G401 (cell line): ENCODE results near the gene KCTD21. TPM values are rescaled to one million over a fixed set of nuclear protein-coding genes. Genes with fewer than 3 reads are reported as not detected.
A peak's percentile ranks its signal among the peaks of the same experiment; 100 is the strongest.

Experiments
- DNase-seq: peaks from one replicate; pipeline ENCODE4 v3.0.0-alpha.2; 2015; ENCODE audit warnings: low spot score
- in situ Hi-C: cut with HindIII; loops from 2 replicates; pipeline ENCODE4 v1.10.0; 2016; ENCODE audit warnings: low sequenced_read_pairs, mixed read lengths
- total RNA-seq: library from RNA; depleted of rRNA; stranded (reverse); fragments of >200 nt; shearing (Covaris generic); gene quantifications from 2 replicates; pipeline ENCODE4 v1.2.3, GENCODE V29; 2014

KCTD21 gene
- total RNA-seq, 1 experiment from 2014 or later: 3.1 TPM

DNA sequence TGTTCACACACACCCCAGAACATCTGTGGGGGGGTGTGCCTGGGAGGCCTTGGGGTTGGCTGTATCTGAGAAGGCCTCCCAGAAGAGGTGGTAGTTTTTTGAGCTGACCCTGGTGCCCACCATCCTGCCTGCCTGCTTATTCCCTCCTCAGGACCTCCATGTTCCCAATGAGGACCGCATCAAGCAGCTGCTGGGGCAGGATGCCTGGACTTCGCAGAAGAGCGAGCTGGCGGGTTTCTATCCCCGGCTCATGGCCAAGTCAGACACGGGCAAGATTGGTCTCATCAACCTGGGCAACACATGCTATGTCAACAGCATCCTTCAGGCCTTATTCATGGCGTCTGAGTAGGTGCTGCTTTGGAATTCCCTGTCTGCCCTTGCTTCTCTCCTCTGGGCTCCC lies 17.3 kb upstream of the KCTD21 start:
- in situ Hi-C loops: no loop called here
- DNase-seq: no peak

DNA sequence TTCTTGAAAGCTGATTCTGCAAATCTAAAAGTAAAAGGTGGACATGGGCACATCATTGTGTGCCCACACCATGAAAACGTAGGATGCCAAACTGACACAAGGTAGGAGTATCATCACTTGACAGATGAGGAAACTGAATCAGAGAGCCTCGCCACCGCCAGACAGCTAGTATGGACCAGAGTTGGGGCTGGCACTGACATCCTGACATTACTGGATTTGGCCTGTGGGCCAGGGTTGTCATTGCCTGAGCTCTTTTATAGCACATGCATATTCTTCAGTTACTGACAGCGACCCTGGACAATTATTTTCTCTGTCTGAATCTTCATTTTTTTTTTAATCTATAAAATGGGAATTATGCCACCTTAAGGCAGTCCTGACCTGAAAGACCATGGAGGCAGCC lies 16.8 kb upstream of the KCTD21 start:
- in situ Hi-C loops: no loop called here
- DNase-seq: no peak

DNA sequence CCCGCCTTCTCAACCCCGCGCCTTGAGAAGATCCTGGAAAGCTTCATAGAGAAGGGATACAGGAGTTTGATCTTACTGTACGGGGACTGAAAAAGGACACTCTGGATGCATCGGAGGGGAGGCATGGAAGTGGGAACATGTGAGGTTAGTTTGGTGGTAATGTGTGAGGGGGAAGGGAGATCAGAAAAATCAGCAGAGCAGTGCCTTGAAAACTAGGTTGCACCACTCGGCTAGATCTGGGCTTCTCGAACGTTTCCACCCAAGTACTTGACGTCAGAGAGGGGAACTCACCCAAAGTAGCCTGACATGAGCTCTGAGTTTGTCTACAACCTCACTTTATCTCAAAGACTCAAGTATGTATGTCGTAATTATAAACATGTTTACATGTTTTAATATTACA lies 14.8 kb upstream of the KCTD21 start:
- no peak for DNase-seq
- in situ Hi-C loops: no loop called here

DNA sequence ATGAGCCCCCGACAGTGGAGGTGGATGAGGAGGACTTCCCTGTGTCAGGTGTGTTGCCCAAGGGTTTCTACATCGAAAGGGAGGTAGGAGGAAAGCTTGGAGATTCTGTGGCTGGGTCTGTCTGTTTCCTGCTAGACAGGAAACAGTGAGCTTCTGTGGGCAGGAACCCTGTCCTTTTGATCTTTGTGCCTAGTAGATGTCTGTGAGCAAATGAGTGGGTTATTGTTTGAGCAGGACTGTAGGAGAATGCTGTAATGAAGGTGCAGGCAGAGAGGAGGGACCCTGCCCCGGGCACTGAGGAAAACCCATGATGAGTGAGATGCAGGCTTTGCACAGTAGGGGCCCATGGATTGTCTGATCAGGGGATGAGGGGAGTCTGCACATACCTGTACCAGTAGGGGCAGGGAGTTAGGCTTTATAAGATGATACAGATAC lies 14.3 kb upstream of the KCTD21 start:
- in situ Hi-C loops: no loop called here

DNA sequence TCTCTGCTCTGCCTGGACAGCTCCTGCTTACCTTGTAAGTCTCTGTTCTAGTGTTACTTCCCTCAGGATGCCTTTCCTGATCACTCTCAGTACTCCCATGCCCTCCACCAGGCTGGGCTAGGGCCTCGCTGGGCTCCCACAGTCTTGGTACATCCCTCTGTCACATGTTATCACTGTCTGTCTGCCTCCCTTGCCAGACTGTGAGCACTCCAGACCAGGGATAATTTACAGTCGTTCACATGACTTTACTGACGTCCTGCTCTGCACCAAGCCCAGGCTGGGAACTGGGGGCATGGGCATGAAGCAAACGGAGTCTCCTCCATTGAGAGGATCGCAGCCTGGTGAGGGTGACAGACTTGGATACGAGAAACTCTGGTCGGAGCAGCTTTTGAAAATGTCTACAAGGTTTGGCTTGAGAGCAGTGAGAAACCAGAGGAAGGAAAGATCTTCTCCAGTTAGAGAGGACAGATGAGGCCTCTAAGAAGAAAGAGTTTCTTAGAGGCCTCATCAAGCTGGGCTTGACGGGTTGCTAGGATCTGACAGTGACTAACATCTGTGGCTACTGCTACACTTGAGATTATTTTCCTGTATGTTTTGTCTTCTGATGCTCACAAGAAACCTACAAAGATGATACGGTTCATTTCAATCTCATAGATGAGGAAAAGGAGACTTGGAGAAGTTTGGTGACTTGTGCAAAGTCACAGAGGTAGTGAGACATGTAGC lies 12.8 kb upstream of the KCTD21 start:
- no peak for DNase-seq
- in situ Hi-C loops: no loop called here

More for the DNA sequence above, 14.3 kb upstream of the KCTD21 start:
- no peak for DNase-seq

DNA sequence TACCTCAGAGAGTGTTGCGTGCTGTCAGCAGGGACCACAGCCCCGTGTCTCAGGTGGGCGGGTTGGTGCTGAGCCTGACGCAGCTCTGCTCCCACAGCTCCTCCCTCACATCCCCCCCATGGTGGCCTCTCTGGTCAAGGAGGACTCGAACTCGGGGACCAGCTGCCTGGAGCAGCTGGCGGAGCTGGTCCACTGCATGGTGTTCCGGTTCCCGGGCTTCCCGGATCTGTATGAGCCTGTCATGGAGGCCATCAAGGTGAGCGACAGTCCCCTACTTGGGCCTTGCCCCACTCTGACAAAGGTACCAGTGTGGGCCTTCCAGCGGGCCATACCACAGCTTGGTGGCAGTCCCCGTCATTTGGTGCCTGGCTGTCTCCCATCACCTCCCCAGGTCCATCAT lies 12.1 kb upstream of the KCTD21 start:
- in situ Hi-C loops: no loop called here
- no peak for DNase-seq

DNA sequence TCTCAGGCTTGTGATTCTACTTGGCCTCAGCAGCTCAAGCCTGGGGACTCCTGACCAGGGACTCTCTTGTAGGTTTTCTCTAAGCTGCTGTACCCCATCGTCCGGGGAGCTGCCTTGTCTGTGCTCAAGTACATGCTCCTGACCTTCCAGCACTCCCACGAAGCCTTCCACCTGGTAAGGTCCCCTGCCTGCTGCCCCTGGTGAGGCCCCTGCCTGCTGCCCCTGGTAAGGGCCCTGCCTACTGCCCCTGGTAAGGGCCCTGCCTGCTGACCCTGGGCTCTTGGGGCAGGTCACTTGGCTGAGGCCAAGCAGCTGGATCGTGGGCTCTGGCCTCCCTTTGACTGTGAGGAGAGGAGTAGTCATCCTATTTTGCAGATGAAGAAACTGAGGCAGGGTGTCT lies 11.6 kb upstream of the KCTD21 start:
- in situ Hi-C loops: no loop called here
- DNase-seq: no peak

DNA sequence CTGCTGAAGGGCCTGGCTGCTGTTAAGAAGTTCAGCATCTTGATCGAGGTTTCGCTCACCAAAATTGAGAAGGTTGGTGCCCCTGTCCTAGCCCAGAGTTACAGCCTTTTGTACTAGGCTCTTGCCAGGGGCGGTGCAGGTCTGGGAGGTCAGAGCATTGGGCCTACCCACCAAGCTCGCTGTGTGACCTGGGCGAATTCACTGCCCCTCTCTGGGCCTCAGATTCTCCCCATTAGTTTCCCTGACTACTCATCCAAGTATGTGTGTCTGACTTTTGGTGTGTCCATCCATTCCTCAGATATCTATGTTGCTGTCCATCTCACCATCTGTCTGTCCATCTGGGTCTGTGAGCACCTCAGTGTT lies 11.2 kb upstream of the KCTD21 start:
- DNase-seq: no peak
- in situ Hi-C loops: no loop called here

DNA sequence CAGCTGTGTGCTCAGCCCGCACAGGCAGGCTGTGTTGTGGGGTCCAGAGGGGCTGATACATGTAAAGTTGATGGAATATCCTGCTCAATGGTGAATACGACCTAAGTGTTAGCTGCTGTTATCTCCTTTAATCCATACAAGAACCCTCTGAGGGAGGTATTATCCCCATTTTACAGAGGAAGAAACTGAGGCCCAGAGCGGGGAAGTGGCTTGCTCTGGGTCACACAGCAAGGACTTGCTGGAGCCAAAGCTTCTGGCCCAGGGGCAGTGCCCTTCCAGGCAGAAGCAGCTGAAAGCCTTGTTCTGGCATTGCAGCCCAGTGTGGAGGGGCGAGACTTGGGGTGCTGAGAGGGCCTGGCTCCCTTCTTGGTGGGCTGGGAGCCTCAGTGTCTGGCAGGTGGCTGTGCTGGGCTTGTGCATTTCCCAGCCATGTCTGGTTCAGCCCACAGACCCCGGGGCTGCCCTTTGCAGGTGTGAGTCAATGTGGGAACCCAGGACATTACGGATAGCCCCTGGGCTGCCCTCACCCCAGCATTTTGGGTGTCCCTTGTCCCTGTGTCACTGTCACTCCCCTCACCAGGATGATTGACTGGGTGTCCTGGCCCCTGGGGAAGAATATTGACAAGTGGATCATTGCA lies 10.7 kb upstream of the KCTD21 start:
- in situ Hi-C loops: no loop called here
- DNase-seq: no peak

DNA sequence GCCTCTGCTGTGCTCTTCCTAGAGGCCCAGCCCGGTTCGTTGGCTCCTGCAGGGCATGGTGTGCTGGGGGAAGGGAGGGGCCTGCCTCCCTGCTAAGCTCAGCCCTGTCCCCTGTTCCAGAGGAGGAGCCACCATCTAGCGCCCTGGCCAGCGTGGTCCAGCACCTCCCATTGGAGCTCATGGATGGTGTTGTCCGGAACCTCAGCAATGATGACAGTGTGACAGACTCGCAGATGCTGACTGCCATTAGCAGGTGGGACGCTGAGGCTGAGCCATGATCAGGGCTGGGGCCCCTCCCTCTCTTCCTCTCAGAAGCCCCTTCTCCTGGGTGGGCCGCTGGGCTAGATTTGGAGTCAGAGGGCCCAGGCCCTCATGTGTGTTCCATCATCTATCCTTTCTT lies 9.4 kb upstream of the KCTD21 start:
- DNase-seq: no peak
- in situ Hi-C loops: no loop called here

DNA sequence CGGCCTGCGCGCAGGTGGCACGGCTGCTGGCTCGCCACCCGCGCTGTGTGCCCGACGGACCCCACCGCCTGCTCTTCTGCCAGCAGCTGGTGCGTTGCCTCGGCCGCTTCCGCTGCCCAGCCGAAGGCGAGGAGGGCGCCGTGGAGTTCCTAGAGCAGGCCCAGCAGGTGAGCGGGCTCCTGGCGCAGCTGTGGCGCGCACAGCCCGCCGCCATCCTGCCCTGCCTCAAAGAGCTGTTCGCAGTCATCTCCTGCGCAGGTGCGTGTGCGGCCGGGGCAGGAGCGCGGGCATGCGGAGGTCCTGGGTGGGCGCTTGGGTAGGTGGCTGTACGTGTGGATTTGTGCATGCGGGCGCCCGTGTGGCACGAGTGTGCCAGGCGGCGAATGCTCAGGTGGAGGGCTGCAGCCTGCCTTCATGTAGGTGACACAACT lies 8.2 kb upstream of the KCTD21 start:
- in situ Hi-C loops: no loop called here
- no peak for DNase-seq

DNA sequence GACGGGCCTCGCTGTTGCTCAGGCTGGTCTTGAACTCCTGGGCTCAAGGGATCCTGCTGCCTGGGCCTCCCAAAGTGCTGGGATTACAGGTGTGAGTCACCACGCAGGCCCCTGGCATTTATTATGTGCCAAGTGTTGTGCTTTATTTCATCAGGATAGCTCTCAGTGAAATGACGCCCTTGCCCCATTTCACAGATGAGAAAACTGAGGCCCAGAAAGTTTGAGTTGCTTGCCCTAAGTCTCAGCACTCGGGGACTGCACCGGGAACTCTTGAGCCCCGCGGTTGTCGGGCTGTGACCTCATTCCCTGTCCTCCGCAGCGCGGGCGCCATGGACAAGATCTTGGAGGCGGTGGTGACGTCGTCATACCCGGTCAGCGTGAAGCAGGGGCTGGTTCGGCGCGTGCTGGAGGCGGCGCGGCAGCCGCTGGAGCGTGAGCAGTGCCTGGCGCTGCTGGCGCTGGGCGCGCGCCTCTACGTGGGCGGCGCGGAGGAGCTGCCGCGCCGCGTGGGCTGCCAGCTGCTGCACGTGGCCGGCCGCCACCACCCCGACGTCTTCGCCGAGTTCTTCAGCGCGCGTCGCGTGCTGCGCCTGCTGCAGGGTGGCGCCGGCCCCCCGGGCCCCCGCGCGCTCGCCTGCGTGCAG lies 7.6 kb upstream of the KCTD21 start:
- DNase-seq: no peak
- in situ Hi-C loops: no loop called here

DNA sequence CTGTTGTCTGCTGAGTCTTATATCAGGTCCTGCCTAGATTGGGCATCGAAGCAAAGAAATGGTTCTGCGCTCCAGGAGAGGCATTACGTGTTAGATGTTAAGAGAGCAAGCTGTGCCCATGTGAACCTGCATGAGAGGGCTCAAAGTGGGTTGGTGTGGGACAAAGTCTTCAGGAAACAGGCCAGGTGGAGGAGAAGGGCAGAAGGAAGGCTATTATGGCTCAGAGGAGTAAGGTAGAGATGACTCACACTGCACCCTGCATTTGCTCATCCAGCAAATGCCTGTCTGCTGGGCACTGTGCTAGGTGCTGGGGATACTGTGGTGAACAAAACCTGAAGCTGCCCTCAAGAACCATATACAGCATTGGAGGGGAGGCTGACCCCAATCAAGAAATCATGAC lies 6.1 kb upstream of the KCTD21 start:
- DNase-seq: no peak
- in situ Hi-C loops: no loop called here

DNA sequence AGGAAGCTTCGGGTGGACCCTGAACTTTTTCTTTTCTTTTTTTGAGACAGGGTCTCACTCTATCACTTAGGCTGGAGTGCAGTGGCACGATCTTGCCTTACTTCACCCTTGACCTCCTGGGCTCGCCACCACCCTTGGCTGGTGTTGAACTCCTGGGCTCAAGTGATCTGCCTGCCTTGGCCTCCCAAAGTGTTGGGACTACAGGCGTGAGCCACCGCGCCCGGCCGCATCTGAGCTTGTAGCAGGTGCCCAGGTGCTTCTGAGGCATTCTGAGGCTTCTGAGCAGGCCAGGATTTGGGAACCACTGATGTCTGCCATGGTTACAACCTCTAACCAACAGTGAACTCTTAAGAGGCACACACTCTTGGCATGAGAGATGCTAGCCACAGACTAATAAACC lies 5.4 kb upstream of the KCTD21 start:
- DNase-seq: no peak
- in situ Hi-C loops: no loop called here

DNA sequence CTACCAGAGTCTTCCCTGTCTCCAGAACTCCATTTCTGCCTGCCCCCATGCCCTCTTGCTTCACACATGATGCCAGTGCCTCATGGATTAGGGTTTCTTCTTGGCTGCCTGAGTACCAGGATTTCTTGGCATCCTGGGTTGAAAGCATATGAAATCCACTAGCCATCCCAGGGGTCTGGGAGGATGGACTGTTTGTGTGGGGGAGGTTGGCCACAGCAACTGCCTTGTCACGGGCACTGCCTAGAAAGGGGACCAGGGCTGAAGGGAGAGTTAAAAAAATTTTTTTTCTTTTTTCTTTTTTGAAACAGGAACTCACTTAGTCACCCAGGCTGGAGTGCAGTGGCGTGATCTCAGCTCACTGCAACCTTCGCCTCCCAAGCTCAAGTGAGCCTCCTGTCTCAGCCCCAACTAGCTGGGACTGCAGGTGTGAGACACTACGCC lies 4.5 kb upstream of the KCTD21 start:
- in situ Hi-C loops: no loop called here
- DNase-seq: no peak

DNA sequence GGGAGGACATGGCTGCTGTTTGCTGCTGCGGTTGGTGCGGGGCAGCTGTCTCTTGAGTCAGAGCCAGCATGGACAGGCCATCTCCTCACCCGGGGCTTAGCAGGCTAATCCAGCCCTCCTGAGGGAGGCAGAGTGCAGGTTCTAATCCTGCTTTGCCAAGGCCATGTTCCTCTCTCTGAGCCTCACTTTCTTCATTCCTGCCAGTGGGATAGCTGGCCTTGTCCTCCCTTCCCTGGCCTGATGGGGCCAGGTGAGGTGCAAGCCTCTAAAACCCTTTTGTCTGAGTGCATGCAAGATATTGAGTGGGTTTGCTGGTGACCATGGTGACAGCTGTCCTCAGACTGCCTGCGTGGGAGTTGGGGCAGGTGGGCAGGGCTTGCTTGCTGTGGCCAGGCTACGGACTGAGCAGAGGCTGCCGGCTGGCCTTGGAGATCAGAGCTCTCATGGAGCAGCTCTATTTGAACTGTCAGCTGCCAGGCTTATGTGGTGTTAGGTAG lies 3.8 kb upstream of the KCTD21 start:
- peak; percentile 5 for DNase-seq

DNA sequence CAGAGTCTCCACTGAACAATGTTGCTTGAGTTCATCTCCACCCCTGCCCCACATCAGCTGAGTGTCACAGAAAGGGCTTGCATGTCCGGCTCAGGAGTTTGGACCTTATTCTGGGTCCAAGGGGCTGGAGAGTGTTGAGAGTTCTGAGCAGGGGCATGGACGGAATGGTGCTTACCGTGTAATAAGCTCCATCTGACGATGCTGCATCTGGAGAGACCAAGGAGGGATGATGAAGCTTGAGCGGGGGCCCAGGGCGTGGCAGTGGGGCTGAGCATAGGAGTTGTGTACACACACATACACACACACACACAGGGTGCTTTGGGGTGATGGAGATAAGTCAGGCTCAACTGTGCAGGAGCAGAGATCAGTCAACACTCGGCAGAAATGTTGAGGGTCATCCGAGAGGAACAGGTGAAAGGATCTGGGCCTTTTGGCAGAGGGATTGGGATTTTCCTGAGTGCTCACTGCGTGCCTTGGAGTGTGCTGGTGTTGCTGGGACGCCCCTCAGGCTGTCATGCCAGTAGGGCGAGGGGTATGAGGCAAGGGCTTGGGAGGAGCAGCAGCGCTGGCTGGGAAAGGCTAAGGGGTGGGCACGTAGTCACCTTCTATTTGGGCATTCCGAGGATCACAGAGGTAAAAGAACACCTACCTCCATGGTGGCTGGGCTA lies 2.6 kb upstream of the KCTD21 start:
- in situ Hi-C loops: no loop called here
- no peak for DNase-seq

More for the DNA sequence above, 3.8 kb upstream of the KCTD21 start:
- in situ Hi-C loops: no loop called here

DNA sequence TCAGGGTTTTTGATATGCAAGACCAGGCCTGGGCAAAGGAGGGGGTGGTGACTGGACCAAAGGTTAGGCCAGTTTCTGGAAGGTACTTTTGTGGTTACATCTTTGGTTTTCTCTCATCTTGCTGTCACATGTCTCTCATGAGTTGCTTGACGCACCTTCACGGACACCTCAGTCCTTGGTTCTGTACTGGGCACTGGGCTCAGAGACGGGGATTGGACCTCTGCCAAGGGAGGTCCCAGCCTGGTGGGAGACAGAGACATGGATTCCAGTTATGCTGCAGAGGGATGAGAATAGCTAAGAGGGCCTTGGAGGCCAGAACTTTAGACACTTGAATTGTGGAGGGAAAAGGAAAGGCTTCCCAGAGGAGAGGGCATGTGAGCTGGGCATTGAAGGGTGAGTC lies 1.9 kb upstream of the KCTD21 start:
- peak; percentile 9 for DNase-seq
- in situ Hi-C loops: no loop called here

DNA sequence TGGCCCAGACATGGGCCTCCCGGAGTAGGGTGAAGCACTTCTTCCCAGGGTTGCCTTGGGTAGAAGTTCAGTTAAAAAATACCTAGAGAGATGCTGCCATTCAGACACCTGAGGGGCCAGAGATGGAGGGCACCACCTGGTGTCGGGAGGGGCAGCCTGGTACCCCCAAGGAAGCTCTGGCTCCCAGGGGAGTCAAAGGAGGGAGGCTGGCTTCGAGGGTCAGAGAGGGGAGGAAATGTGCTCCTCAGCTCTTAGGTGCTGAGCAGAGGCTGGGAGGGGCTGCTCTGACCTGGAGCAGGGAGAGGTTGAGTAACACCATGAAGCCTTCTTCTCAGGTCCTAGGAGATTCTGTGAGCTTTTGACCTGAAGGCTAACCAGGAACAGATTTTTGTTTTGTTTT lies 1.4 kb upstream of the KCTD21 start:
- DNase-seq: peak; percentile 8
- in situ Hi-C loops: no loop called here

DNA sequence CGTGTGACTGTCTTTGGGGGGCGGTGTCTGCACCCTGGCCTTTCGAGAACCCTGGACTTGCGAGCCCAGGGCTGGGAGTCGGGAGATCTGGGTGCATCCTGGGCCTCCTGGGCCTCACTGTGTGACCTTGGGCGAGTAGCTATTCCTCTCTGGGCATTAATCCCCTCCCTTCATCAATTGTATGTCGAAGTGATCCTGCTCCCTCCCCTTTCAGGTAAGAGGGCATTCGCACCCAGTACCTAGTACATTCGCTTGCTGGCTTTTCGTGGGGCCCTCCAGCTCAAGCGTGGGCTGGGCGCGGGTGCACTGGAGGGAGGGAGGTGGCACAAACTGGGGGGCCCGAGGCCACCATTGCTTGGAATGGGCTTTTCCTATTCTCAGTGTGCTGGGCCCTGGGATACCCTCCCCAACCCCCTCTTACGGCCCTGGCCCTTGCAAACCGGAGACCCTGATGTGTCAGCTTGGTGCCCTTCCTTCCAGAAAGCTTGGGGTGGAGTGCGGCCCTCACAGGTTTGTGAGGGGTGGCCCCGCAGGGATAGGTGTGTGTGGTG lies 823 bp upstream of the KCTD21 start:
- in situ Hi-C loops: no loop called here
- DNase-seq: no peak
